A673 (cell line): ENCODE data around the gene EHHADH. TPM values are rescaled to one million over a fixed set of nuclear protein-coding genes. Genes with fewer than 3 reads are reported as not detected.

Experiments used
- BruUV-seq: library from RNA; stranded (reverse); fragments of 400-500 nt; replicated peaks from 2 replicates; lab custom pipeline; 2021; lab: Mats Ljungman, UMichigan
- CTCF ChIA-PET: fragments of 300-600 bp; sonication (Branson Sonifier 250); formaldehyde crosslinking; loops from one replicate; lab custom pipeline; 2022; ENCODE audit warnings: antibody characterized with exemption; lab: Charles Lee
- POLR2A ChIA-PET: fragments of 300-600 bp; sonication (Branson Sonifier 250); formaldehyde crosslinking; loops from one replicate; lab custom pipeline; 2022; ENCODE audit warnings: antibody characterized with exemption; ENCODE audit not compliant: low non-redundant PET; lab: Charles Lee
- DNase-seq: peaks from one replicate; pipeline ENCODE4 v3.0.0-alpha.2; 2015; ENCODE audit warnings: low spot score
- H3K27ac ChIP-seq: fragments of 200-600 bp; sonication (generic); 2 replicates; pipeline ENCODE4 v1.5.1; 2016; ENCODE audit warnings: mixed run types, low read depth, mild to moderate bottlenecking, mixed read lengths, antibody characterized with exemption, low read length; ENCODE audit not compliant: poor library complexity, severe bottlenecking
- H3K27me3 ChIP-seq: fragments of 200-600 bp; sonication (generic); replicated peaks from 2 replicates; pipeline ENCODE4 v1.6.1; 2017; ENCODE audit warnings: mixed run types, low read depth, mild to moderate bottlenecking, mixed read lengths, antibody characterized with exemption, low read length; ENCODE audit not compliant: insufficient read depth, poor library complexity
- H3K36me3 ChIP-seq: fragments of 200-600 bp; sonication (generic); 2 replicates; pipeline ENCODE4 v1.6.1; 2016; ENCODE audit warnings: mixed run types, mild to moderate bottlenecking, mixed read lengths, antibody characterized with exemption, low read length; ENCODE audit not compliant: insufficient read depth, poor library complexity, severe bottlenecking
- H3K4me1 ChIP-seq: fragments of 200-600 bp; sonication (generic); 2 replicates; pipeline ENCODE4 v1.6.1; 2017; ENCODE audit warnings: mixed run types, mild to moderate bottlenecking, mixed read lengths, antibody characterized with exemption, low read length; ENCODE audit not compliant: insufficient read depth, poor library complexity, severe bottlenecking
- H3K4me3 ChIP-seq: fragments of 200-600 bp; sonication (generic); 2 replicates; pipeline ENCODE4 v1.5.1; 2016; ENCODE audit warnings: low read depth, mixed run types, mild to moderate bottlenecking, mixed read lengths, low read length; ENCODE audit not compliant: poor library complexity, severe bottlenecking
- H3K9me3 ChIP-seq: fragments of 200-600 bp; sonication (generic); 2 replicates; pipeline ENCODE4 v1.6.1; 2016; ENCODE audit warnings: mixed run types, low read depth, mild to moderate bottlenecking, mixed read lengths, antibody characterized with exemption, low read length; ENCODE audit not compliant: poor library complexity, severe bottlenecking
- EZH2 ChIP-seq: fragments of 200-600 bp; sonication (generic); IDR thresholded peaks from 2 replicates; pipeline ENCODE4 v1.6.1; 2017; ENCODE audit warnings: borderline replicate concordance, low read depth, mild to moderate bottlenecking, mixed read lengths, antibody characterized with exemption, low read length; ENCODE audit not compliant: poor library complexity, severe bottlenecking
- intact Hi-C: fragments of 100-400 bp; cut with micrococcal nuclease; formaldehyde crosslinking; loops from one replicate; pipeline ENCODE4 v1.10.0; 2022; ENCODE audit not compliant: unreplicated experiment
- total RNA-seq: library from RNA; stranded (reverse); gene quantifications from 2 replicates; pipeline ENCODE4 v1.2.3, GENCODE V29; 2021
- TF ChIP-seq, protein P1 (sequence below): fragments of 300-800, 200-600 bp; sonication (generic); conservative IDR thresholded peaks from 2 replicates; pipeline ENCODE4 v1.5.1; 2017; ENCODE audit warnings: low read depth, mild to moderate bottlenecking, antibody characterized with exemption, low read length, moderate library complexity, mixed read lengths

EHHADH gene
- total RNA-seq, 1 experiment from 2014 or later: 3.9 TPM

DNA sequence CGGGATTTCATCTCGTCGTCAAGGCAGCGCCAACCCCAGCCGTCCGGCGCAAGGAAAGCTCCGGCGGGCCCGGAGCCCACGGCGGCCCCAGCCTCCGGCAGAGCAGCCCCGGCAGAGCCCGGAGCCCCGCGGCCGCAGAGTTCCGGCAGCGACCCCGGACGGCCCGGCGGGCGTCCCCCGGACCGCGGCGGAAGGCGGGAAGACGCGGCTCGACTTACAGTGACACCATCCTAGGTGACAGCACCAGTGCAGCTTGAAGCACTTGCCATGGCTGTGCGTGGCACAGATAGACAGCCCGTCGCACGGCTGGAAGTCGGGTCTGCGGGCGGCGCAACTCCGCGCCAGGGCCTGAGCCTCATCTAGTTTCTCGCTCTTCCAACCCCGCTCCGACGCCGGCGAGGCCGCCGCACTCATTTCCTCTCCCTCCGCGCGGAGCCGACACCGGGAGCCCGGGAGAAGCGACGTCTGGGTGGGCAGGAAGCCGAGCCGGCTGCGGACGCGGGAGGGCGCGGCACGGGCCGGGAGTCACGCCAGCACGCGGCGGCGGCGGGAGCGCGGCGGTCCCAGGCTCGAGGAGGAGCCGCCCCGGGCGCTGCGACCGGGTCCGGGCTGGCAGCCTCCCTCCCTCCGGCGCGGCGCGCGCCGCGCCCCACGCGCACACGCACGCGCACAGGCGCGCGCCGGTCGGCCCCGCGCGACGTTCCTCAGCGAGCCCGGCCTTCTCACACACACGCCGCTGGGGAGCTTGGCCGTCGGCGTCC is 101.3 kb downstream of the EHHADH start, which contains the start of gene C3orf70:
Gene C3orf70 (minus strand): TSS at position 651 of the 761 bp plus-strand sequence. CDS start 237 bp downstream, at position 414.
- DNase-seq: peak; percentile 56
- ChIA-PET CTCF (interaction anchor here (0.5 kb wide), 1 partner anchor 158 kb away, joined by 3 read pairs; no protein-coding TSS in a partner anchor), POLR2A (no interaction called here)
- no peaks in the 10 kb centered on the region for H3K36me3 ChIP-seq
- no TSS peak for BruUV-seq
- TF ChIP-seq, protein P1, sequence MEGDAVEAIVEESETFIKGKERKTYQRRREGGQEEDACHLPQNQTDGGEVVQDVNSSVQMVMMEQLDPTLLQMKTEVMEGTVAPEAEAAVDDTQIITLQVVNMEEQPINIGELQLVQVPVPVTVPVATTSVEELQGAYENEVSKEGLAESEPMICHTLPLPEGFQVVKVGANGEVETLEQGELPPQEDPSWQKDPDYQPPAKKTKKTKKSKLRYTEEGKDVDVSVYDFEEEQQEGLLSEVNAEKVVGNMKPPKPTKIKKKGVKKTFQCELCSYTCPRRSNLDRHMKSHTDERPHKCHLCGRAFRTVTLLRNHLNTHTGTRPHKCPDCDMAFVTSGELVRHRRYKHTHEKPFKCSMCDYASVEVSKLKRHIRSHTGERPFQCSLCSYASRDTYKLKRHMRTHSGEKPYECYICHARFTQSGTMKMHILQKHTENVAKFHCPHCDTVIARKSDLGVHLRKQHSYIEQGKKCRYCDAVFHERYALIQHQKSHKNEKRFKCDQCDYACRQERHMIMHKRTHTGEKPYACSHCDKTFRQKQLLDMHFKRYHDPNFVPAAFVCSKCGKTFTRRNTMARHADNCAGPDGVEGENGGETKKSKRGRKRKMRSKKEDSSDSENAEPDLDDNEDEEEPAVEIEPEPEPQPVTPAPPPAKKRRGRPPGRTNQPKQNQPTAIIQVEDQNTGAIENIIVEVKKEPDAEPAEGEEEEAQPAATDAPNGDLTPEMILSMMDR: no peak
- TF ChIP-seq EZH2: peak; percentile 85
- H3K27me3 ChIP-seq: peaks cover 70% of the 10 kb centered on the region
- intact Hi-C loops: no loop called here
- H3K4me3 ChIP-seq: peak within 1 kb of the TSS; percentile 43
- H3K9me3 ChIP-seq: no peaks in the 10 kb centered on the region
- no peak within 1 kb of the TSS for H3K27ac ChIP-seq
- peaks cover 3% of the 10 kb centered on the region for H3K4me1 ChIP-seq

- H3K36me3 ChIP-seq: no peaks in the 10 kb centered on the region
- H3K4me1 ChIP-seq: peaks cover 3% of the 10 kb centered on the region
- intact Hi-C loops: no loop called here
- ChIA-PET POLR2A (no interaction called here), CTCF (no interaction called here)
- no peak overlapping the region for H3K27ac ChIP-seq
- H3K9me3 ChIP-seq: no peaks in the 10 kb centered on the region
- H3K27me3 ChIP-seq: peaks cover 70% of the 10 kb centered on the region
- DNase-seq: no peak
- TF ChIP-seq EZH2: no peak
- TF ChIP-seq, protein P1: no peak
- peak overlapping the region; percentile 43 for H3K4me3 ChIP-seq
- BruUV-seq: no TSS peak
Measured at GRCh38 chr3:185151964-185152409, 101.9 kb downstream of the EHHADH start.

- POLR2A ChIA-PET: no interaction called here
- no TSS peak for BruUV-seq
- no peak overlapping the region for H3K4me3 ChIP-seq
Measured at GRCh38 chr3:185151101-185151963, 102.5 kb downstream of the EHHADH start.

More at GRCh38 chr3:185151101-185151963, 102.5 kb downstream of the EHHADH start:
- Histone ChIP-seq H3K27ac (no peak overlapping the region), H3K27me3 (peaks cover 71% of the 10 kb centered on the region), H3K36me3 (no peaks in the 10 kb centered on the region), H3K9me3 (no peaks in the 10 kb centered on the region), H3K4me1 (peaks cover 3% of the 10 kb centered on the region)
- no peak for DNase-seq
- CTCF ChIA-PET: no interaction called here
- intact Hi-C loops: no loop called here
- TF ChIP-seq, protein P1: no peak
- TF ChIP-seq EZH2: peak; percentile 6
